T-cell (primary cell): Measurements from ENCODE around the gene CUEDC1. TPM values are rescaled to one million over a fixed set of nuclear protein-coding genes. Genes with fewer than 3 reads are reported as not detected.
"Not testable (repeated sequence)": the region's sequence is repeated elsewhere in the genome, so short reads cannot be mapped to it uniquely, and the experiment has no call there.

ENCODE experiments used
- ATAC-seq, 4 experiments: fragments of 200-7000 bp in 3 of 4; fragments of 150-1000 bp in 1 of 4; cut with Tn5 transposase; replicated peaks in 1 of 4; 1 replicate in 3 of 4; 2 replicates in 1 of 4; pipeline ENCODE4 v1.10.0; 2021; ENCODE audit warnings: moderate library complexity in 3 of 4, mild to moderate bottlenecking in 2 of 4, moderate number of reproducible peaks in 1 of 4
- CTCF ChIA-PET, 2 donors: fragments of 300-600 bp; sonication (Branson Sonifier 250); formaldehyde crosslinking; loops; one replicate each; lab custom pipeline; 2022; ENCODE audit warnings: antibody characterized with exemption in 2 of 2; lab: Charles Lee
- POLR2A ChIA-PET, 2 donors: fragments of 300-600 bp; sonication (Branson Sonifier 250); formaldehyde crosslinking; loops; one replicate each; lab custom pipeline; 2022; ENCODE audit warnings: antibody characterized with exemption in 2 of 2; lab: Charles Lee
- DNase-seq, 35 experiments: peaks; one replicate each; pipeline versions ENCODE4 v3.0.0 to v3.0.0-alpha.2; 2013 to 2023
- H3K27ac ChIP-seq: one replicate; pipeline ENCODE4 v1.5.1; 2013; ENCODE audit warnings: low read length
- H3K27me3 ChIP-seq, 2 experiments: replicated peaks in 1 of 2; 1 replicate in 1 of 2; 2 replicates in 1 of 2; pipeline versions ENCODE4 v1.6.1 to v1.7.0; 2013; ENCODE audit warnings: low read length in 1 of 2, mixed read lengths in 1 of 2; ENCODE audit not compliant: control insufficient read depth in 2 of 2, insufficient read depth in 2 of 2; ENCODE audit errors: extremely low read depth in 1 of 2
- H3K36me3 ChIP-seq, 2 donors: 1 replicate in 1 of 2; 2 replicates in 1 of 2; pipeline versions ENCODE4 v1.6.1 to v1.7.0; 2013; ENCODE audit warnings: low read length in 1 of 2; ENCODE audit not compliant: control insufficient read depth in 2 of 2, insufficient read depth in 1 of 2; ENCODE audit errors: extremely low read depth in 1 of 2
- H3K4me1 ChIP-seq, 2 experiments: 1 replicate in 1 of 2; 2 replicates in 1 of 2; pipeline versions ENCODE4 v1.6.1 to v1.7.0; 2013; ENCODE audit warnings: low read length in 2 of 2, mixed read lengths in 1 of 2; ENCODE audit not compliant: insufficient read depth in 2 of 2, control insufficient read depth in 1 of 2; ENCODE audit errors: extremely low read depth in 1 of 2
- H3K4me3 ChIP-seq, 2 donors: 1 replicate in 1 of 2; 2 replicates in 1 of 2; pipeline versions ENCODE4 v1.5.1 to v1.7.0; 2013; ENCODE audit warnings: mild to moderate bottlenecking in 2 of 2, low read length in 1 of 2, moderate library complexity in 1 of 2; ENCODE audit not compliant: control insufficient read depth in 1 of 2; ENCODE audit errors: extremely low read depth in 1 of 2
- H3K9me3 ChIP-seq: 2 replicates; pipeline ENCODE4 v1.7.0; 2013
- H3K27ac Mint-ChIP-seq, 2 donors: one replicate each; pipeline ENCODE4 v1.8.0; 2020 to 2021; ENCODE audit warnings: mild to moderate bottlenecking in 2 of 2, mixed read lengths in 2 of 2
- H3K27me3 Mint-ChIP-seq, 2 donors: one replicate each; pipeline ENCODE4 v1.8.0; 2021 to 2022; ENCODE audit warnings: mixed read lengths in 2 of 2
- H3K36me3 Mint-ChIP-seq: one replicate; pipeline ENCODE4 v1.8.0; 2021; ENCODE audit warnings: mixed read lengths
- H3K4me1 Mint-ChIP-seq, 3 donors: one replicate each; pipeline ENCODE4 v1.8.0; 2020 to 2022; ENCODE audit warnings: mixed read lengths in 3 of 3, mild to moderate bottlenecking in 1 of 3
- H3K4me3 Mint-ChIP-seq, 3 donors: one replicate each; pipeline ENCODE4 v1.8.0; 2020 to 2022; ENCODE audit warnings: mild to moderate bottlenecking in 3 of 3, mixed read lengths in 3 of 3, moderate library complexity in 3 of 3
- H3K9me3 Mint-ChIP-seq, 3 donors: one replicate each; pipeline ENCODE4 v1.8.0; 2020 to 2022; ENCODE audit warnings: mixed read lengths in 3 of 3
- WGBS: methylation state at CpG from one replicate; pipeline ENCODE4 v1.1.5; 2013; ENCODE audit warnings: missing lambda C conversion rate; ENCODE audit not compliant: insufficient coverage; 5-methylcytosine and 5-hydroxymethylcytosine counted together
- total RNA-seq, 35 experiments: library from RNA in 6 of 35; stranded (reverse) in 6 of 35; fragments of 120-200 nt in 1 of 35; gene quantifications; one replicate each; pipeline versions ENCODE4 v1.2.1 to v1.2.4 and lab custom pipeline; 2013 to 2026

Gene CUEDC1
- total RNA-seq, 5 donors from 2014 or later (not counting 1 experiment from before 2014, with no cell fraction given), result 0.33 to 1.4 (median 0.74) TPM; not detected in 1

DNA sequence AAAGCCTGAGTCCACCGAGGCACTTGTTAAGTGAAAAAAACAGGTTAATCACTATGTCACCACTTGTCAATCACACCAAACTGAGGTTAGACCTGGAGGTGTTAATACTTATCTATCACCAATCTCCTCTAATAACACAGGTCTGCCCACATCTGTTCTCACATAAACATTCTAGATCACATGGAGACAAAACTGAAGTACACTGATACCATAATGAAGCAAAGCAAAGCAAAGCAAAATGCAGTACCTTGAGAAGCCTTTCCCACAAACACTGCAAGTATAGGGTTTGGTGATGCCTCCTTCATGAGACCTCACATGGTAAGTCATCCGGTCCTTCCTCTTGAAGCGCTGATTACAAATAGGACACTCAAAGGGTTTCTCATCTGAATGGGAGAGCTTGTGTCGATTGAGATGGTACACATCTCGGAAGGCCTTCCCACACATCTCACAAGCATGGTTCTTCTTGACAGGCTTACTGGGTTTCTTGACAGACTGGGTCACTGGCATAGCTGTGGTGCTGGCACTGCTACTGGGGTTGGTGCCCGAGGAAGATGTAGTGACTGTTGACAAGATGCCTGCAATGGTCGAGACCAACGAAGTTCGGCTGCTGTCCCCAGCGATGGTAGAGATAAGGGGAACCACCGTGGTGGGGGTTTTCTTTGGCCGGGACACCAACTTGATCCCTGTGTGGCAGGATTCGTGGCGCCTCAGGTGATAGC lies 27.4 kb upstream of the CUEDC1 start:
- Mint-ChIP-seq H3K27ac (peak overlapping the region; percentile 5 to 19), H3K9me3 (no peaks in the 10 kb centered on the region), H3K36me3 (peaks cover 38% of the 10 kb centered on the region), H3K4me1 (peaks cover 69 to 75% (median 72%) of the 10 kb centered on the region in 3 donors), H3K27me3 (no peaks in the 10 kb centered on the region), H3K4me3 (peak overlapping the region in 2 of 3 donors; percentile 17 to 89)
- DNase-seq (peak in 1 of 35 experiments; percentile 53), ATAC-seq (peak in 1 of 4 experiments; percentile 49)
- no peaks in the 10 kb centered on the region for H3K9me3 ChIP-seq
- POLR2A ChIA-PET, result interaction anchor here (0.6 to 1.1 kb wide), 3 partner anchors 9 to 126 kb away, joined by 3 to 7 read pairs (median 4); no protein-coding TSS in a partner anchor
- H3K4me1 ChIP-seq, result peaks cover 28 to 33% of the 10 kb centered on the region in 2 experiments
- H3K4me3 ChIP-seq, result no peak overlapping the region
- H3K36me3 ChIP-seq, result peaks cover 5 to 41% of the 10 kb centered on the region in 2 donors
- no peaks in the 10 kb centered on the region for H3K27me3 ChIP-seq
- CTCF ChIA-PET, result interaction anchor here in 1 of 2 donors (1.1 kb wide), 1 partner anchor 17 kb away, joined by 3 read pairs; no protein-coding TSS in a partner anchor
- H3K27ac ChIP-seq, result no peak overlapping the region
- WGBS, result 96% methylated on average over 8 of the region's 14 CpGs

DNA sequence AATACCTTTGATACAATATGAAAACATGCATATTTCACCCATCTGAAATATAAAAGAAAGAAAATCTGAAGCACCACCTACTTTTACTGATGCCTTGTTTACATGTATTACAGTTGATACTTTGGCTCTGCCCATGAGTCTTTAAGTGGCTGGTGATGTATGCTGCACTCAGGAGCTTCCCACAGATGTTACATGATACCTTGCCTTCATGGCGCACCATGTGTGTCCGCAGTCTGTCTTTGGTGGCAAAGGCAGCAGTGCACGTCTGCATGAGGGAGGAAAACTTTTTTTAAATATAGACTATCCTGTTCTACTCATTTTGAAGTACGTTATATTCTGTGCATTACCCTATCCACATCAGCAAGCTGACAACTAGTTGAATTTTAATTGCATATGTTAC lies 25.3 kb upstream of the CUEDC1 start:
- Mint-ChIP-seq H3K36me3 (peaks cover 53% of the 10 kb centered on the region), H3K4me3 (no peak overlapping the region), H3K27ac (no peak overlapping the region), H3K27me3 (no peaks in the 10 kb centered on the region), H3K4me1 (peaks cover 58 to 62% (median 61%) of the 10 kb centered on the region in 3 donors), H3K9me3 (no peaks in the 10 kb centered on the region)
- H3K9me3 ChIP-seq, result no peaks in the 10 kb centered on the region
- peaks cover 19 to 20% of the 10 kb centered on the region in 2 experiments for H3K4me1 ChIP-seq
- peaks cover 5 to 61% of the 10 kb centered on the region in 2 donors for H3K36me3 ChIP-seq
- no peak for DNase-seq
- no peak overlapping the region for H3K27ac ChIP-seq
- ChIA-PET CTCF (interaction anchor here (0.7 to 2.2 kb wide), 5 partner anchors 13 to 111 kb away, joined by 3 to 13 read pairs (median 3); no protein-coding TSS in a partner anchor), POLR2A (no interaction called here)
- no CpG with 5 or more reads among the region's 4 CpGs for WGBS
- ATAC-seq, result no peak
- H3K27me3 ChIP-seq, result no peaks in the 10 kb centered on the region
- no peak overlapping the region for H3K4me3 ChIP-seq

DNA sequence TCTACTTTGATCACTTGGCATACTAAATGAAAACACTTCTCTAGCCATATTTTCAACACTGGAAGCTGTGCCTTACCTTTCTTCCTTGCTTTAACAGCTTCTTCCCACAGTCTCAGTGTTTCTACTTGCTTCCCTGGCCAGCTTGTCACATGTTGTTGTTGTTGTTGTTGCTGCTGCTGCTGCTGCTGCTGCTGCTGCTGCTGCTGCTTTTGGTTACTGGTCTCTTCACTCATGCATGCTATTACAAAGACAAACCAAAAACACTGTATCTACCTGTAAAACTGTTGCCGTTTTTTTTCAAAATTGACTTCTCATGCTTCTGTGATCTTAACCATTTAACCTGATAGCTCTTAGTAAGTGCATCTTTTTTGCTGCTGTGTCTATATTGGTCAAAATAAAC lies 23.9 kb upstream of the CUEDC1 start:
- WGBS, result no CpG with 5 or more reads among the region's 1 CpG
- Mint-ChIP-seq H3K9me3 (no peaks in the 10 kb centered on the region), H3K27ac (peak overlapping the region in 1 of 2 donors; percentile 2), H3K36me3 (peaks cover 61% of the 10 kb centered on the region), H3K27me3 (no peaks in the 10 kb centered on the region), H3K4me1 (peaks cover 43 to 48% (median 47%) of the 10 kb centered on the region in 3 donors), H3K4me3 (no peak overlapping the region)
- Histone ChIP-seq H3K36me3 (peaks cover 5 to 75% of the 10 kb centered on the region in 2 donors), H3K4me3 (no peak overlapping the region), H3K27ac (no peak overlapping the region), H3K27me3 (no peaks in the 10 kb centered on the region), H3K9me3 (no peaks in the 10 kb centered on the region), H3K4me1 (peaks cover 7 to 14% of the 10 kb centered on the region in 2 experiments)
- ChIA-PET POLR2A (interaction anchor here (0.6 to 0.7 kb wide), 2 partner anchors 11 to 1299 kb away, joined by 3 to 9 read pairs; no protein-coding TSS in a partner anchor), CTCF (interaction anchor here (0.6 to 1.0 kb wide), 7 partner anchors 20 to 572 kb away, joined by 3 to 7 read pairs (median 4); no protein-coding TSS in a partner anchor)
- ATAC-seq (no peak), DNase-seq (no peak)

DNA sequence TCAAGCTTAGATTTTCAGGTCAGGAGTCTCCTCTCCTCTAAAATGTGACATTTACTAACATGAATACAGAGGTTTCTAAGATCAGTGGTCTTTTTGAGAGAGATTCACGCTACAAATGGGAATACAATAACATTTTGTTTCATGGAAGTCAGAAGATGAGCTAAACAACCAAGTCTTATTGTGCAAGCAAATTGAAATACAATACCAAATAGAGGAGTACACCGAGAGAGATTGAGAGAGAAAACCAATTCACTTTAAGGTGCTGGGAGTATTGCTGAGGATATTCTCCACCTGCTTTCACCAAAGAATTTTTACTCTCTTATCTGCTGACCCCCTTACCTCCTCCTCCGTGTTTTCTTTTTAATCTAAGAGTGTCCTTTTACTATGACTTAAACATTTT lies 21.4 kb upstream of the CUEDC1 start:
- CTCF ChIA-PET, result interaction anchor here (0.6 to 1.5 kb wide), 4 partner anchors 9 to 623 kb away, joined by 3 to 7 read pairs (median 4); no protein-coding TSS in a partner anchor
- Mint-ChIP-seq H3K27ac (no peak overlapping the region), H3K36me3 (peaks cover 58% of the 10 kb centered on the region), H3K27me3 (no peaks in the 10 kb centered on the region), H3K4me1 (peaks cover 19 to 23% (median 22%) of the 10 kb centered on the region in 3 donors), H3K4me3 (no peak overlapping the region), H3K9me3 (no peaks in the 10 kb centered on the region)
- H3K4me3 ChIP-seq, result no peak overlapping the region
- POLR2A ChIA-PET, result no interaction called here
- no peak overlapping the region for H3K27ac ChIP-seq
- peaks cover 0 to under 1% of the 10 kb centered on the region in 2 experiments for H3K4me1 ChIP-seq
- peaks cover 2 to 80% of the 10 kb centered on the region in 2 donors for H3K36me3 ChIP-seq
- DNase-seq, result no peak
- no peaks in the 10 kb centered on the region for H3K9me3 ChIP-seq
- H3K27me3 ChIP-seq, result no peaks in the 10 kb centered on the region
- no peak for ATAC-seq
- 100% methylated on average over 1 of the region's 3 CpGs for WGBS

DNA sequence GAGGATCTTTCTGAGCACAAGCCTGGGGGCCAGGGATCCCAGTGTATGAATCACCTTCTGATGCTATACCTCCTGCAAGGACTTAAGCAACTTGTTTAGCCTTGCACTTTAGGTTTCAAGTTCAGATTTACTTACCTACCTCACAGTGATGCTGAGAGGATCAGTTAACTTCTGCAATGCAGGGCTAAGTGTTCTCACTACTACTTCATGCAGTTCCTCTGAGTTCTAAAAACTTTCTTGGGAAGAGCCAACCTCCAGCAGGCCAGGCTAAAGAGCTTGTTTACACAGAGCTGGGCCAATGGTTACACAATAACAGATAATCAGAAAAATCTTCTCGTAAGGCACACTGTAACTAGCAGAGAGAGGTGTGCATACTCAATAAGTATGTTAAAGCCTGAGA lies 19.8 kb upstream of the CUEDC1 start:
- no peak for DNase-seq
- Histone ChIP-seq H3K4me1 (no peaks in the 10 kb centered on the region), H3K9me3 (no peaks in the 10 kb centered on the region), H3K27ac (no peak overlapping the region), H3K4me3 (no peak overlapping the region), H3K27me3 (no peaks in the 10 kb centered on the region), H3K36me3 (peaks cover 0 to 71% of the 10 kb centered on the region in 2 donors)
- Mint-ChIP-seq H3K4me1 (peaks cover 8 to 10% (median 8%) of the 10 kb centered on the region in 3 donors), H3K4me3 (no peak overlapping the region), H3K27me3 (no peaks in the 10 kb centered on the region), H3K27ac (peak overlapping the region in 1 of 2 donors; percentile 5), H3K9me3 (no peaks in the 10 kb centered on the region), H3K36me3 (peaks cover 52% of the 10 kb centered on the region)
- ChIA-PET POLR2A (no interaction called here), CTCF (no interaction called here)
- no peak for ATAC-seq
- WGBS, result no CpG with 5 or more reads among the region's 1 CpG

DNA sequence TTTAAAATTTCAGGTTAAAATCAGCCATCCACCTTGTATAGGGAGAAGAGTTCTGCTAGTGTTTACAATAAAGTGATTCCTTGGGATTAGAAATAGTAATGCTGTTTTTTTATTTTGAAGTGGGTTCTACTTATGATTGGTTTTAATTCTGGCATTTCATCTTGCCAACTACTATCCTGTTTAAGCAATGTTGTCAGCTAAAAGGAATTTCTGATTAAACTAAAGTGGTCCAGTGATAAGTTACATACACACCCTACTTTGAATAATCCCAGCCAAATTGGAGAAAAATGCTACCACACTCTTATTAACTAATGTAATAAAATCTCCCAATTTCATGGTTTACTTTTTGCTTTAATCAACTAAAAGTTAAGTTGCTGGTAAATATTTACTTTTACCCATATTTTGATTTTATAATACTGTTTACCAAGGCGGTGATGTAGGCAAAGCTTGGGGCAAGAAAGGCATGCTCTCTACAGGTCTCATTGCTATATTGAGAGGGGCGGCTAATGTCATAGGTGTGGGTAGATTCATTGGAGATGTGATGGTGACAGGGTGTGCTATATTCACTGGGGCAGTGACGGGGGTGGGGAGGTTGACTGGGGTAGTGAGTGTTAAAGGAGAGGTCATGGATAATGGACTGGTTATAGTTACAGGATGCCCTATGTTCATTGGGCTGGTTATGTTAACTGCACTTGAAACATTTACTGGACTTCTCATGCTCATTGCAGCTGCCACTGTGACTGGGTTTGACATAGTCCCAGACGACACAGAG lies 19.0 kb upstream of the CUEDC1 start:
- H3K4me1 ChIP-seq, H3K27me3 Mint-ChIP-seq, H3K27me3 ChIP-seq, POLR2A ChIA-PET, H3K9me3 Mint-ChIP-seq, H3K4me1 Mint-ChIP-seq, H3K4me3 ChIP-seq, CTCF ChIA-PET, H3K27ac Mint-ChIP-seq, H3K4me3 Mint-ChIP-seq, H3K27ac ChIP-seq, DNase-seq, H3K9me3 ChIP-seq: not testable (repeated sequence)
- 88% methylated on average over 3 of the region's 4 CpGs for WGBS
- H3K36me3 ChIP-seq, result peaks cover 0 to 63% of the 10 kb centered on the region in 2 donors
- peaks cover 49% of the 10 kb centered on the region for H3K36me3 Mint-ChIP-seq
- ATAC-seq, result peak in 1 of 4 experiments; percentile 9
